CD14-positive monocyte (primary cell): ENCODE data around the gene STXBP5. TPM values are rescaled to one million over a fixed set of nuclear protein-coding genes. Genes with fewer than 3 reads are reported as not detected.
"Not testable (repeated sequence)": the region's sequence is repeated elsewhere in the genome, so short reads cannot be mapped to it uniquely, and the experiment has no call there.

Source experiments
- DNase-seq, 3 donors: peaks; one replicate each; pipeline ENCODE4 v3.0.0-alpha.2; 2011 to 2022
- H2AFZ ChIP-seq: 2 replicates; pipeline ENCODE4 v1.6.0; 2012; ENCODE audit warnings: mild to moderate bottlenecking, low read depth, low read length, inconsistent platforms; ENCODE audit not compliant: insufficient read depth, poor library complexity, severe bottlenecking
- H3K27ac ChIP-seq, 2 donors: 1 replicate in 1 of 2; 2 replicates in 1 of 2; pipeline ENCODE4 v1.5.1; 2012 to 2013; ENCODE audit warnings: low read length in 2 of 2, control low read depth in 1 of 2, inconsistent platforms in 1 of 2, low read depth in 1 of 2, mild to moderate bottlenecking in 1 of 2
- H3K27me3 ChIP-seq, 2 donors: one replicate each; pipeline versions ENCODE4 v1.6.0 to v1.6.1; 2011 to 2013; ENCODE audit warnings: low read length in 2 of 2; ENCODE audit not compliant: control insufficient read depth in 2 of 2, insufficient read depth in 2 of 2
- H3K36me3 ChIP-seq, 2 donors: replicated peaks in 1 of 2; 1 replicate in 1 of 2; 2 replicates in 1 of 2; pipeline versions ENCODE4 v1.5.1 to v1.6.1; 2012 to 2013; ENCODE audit warnings: low read length in 2 of 2, control low read depth in 1 of 2, inconsistent platforms in 1 of 2, mild to moderate bottlenecking in 1 of 2; ENCODE audit not compliant: insufficient read depth in 2 of 2, control insufficient read depth in 1 of 2
- H3K4me1 ChIP-seq, 2 donors: 1 replicate in 1 of 2; 2 replicates in 1 of 2; pipeline versions ENCODE4 v1.5.1 to v1.6.1; 2012 to 2013; ENCODE audit warnings: low read length in 2 of 2, control low read depth in 1 of 2, inconsistent platforms in 1 of 2, mild to moderate bottlenecking in 1 of 2, moderate library complexity in 1 of 2; ENCODE audit not compliant: insufficient read depth in 2 of 2, control insufficient read depth in 1 of 2
- H3K4me2 ChIP-seq: replicated peaks from 2 replicates; pipeline ENCODE3; 2012; ENCODE audit warnings: low read length, moderate library complexity, mild to moderate bottlenecking; ENCODE audit not compliant: poor library complexity, severe bottlenecking; ENCODE audit errors: extremely low read depth
- H3K4me3 ChIP-seq, 3 experiments: fragments of 200-600 bp in 1 of 3; sonication (generic) in 1 of 3; replicated peaks in 1 of 3; 1 replicate in 2 of 3; 2 replicates in 1 of 3; pipeline ENCODE4 v1.5.1; 2011 to 2013; ENCODE audit warnings: low read length in 3 of 3, mild to moderate bottlenecking in 3 of 3, control low read depth in 2 of 3, low read depth in 2 of 3, inconsistent platforms in 1 of 3, moderate library complexity in 1 of 3
- H3K79me2 ChIP-seq: 2 replicates; pipeline ENCODE4 v1.6.0; 2012; ENCODE audit warnings: mild to moderate bottlenecking, control low read depth, inconsistent platforms, low read length, moderate library complexity; ENCODE audit not compliant: insufficient read depth
- H3K9ac ChIP-seq: 2 replicates; pipeline ENCODE4 v1.6.0; 2017; ENCODE audit warnings: low read length, mild to moderate bottlenecking; ENCODE audit not compliant: insufficient read depth, poor library complexity, severe bottlenecking
- H3K9me3 ChIP-seq, 2 donors: replicated peaks in 1 of 2; 1 replicate in 1 of 2; 2 replicates in 1 of 2; pipeline versions ENCODE4 v1.5.1 to v1.6.1; 2012 to 2013; ENCODE audit warnings: low read length in 2 of 2, control low read depth in 1 of 2; ENCODE audit not compliant: control insufficient read depth in 1 of 2, insufficient read depth in 1 of 2
- H4K20me1 ChIP-seq: 2 replicates; pipeline ENCODE4 v1.6.0; 2012; ENCODE audit warnings: mild to moderate bottlenecking, low read length, control low read depth, moderate library complexity; ENCODE audit not compliant: insufficient read depth
- H3K27ac Mint-ChIP-seq, 7 donors: one replicate each; pipeline ENCODE4 v1.8.0; 2020; ENCODE audit warnings: mild to moderate bottlenecking in 7 of 7, mixed read lengths in 7 of 7, moderate library complexity in 6 of 7, inconsistent platforms in 2 of 7
- H3K27me3 Mint-ChIP-seq, 3 donors: one replicate each; pipeline ENCODE4 v1.8.0; 2021 to 2022; ENCODE audit warnings: low read depth in 3 of 3, mild to moderate bottlenecking in 3 of 3, mixed read lengths in 3 of 3, moderate library complexity in 3 of 3, inconsistent platforms in 1 of 3
- H3K36me3 Mint-ChIP-seq, 2 donors: one replicate each; pipeline ENCODE4 v1.8.0; 2020; ENCODE audit warnings: mixed read lengths in 2 of 2, inconsistent platforms in 1 of 2, mild to moderate bottlenecking in 1 of 2
- H3K4me1 Mint-ChIP-seq: one replicate; pipeline ENCODE4 v1.8.0; 2020; ENCODE audit warnings: mild to moderate bottlenecking, mixed read lengths
- H3K4me3 Mint-ChIP-seq, 2 donors: one replicate each; pipeline ENCODE4 v1.8.0; 2020; ENCODE audit warnings: mild to moderate bottlenecking in 2 of 2, mixed read lengths in 2 of 2, moderate library complexity in 1 of 2
- H3K9me3 Mint-ChIP-seq, 7 donors: one replicate each; pipeline ENCODE4 v1.8.0; 2020 to 2022; ENCODE audit warnings: mixed read lengths in 7 of 7, mild to moderate bottlenecking in 6 of 7, moderate library complexity in 6 of 7, inconsistent platforms in 2 of 7
- whole genome bisulfite sequencing: methylation state at CpG from one replicate; pipeline ENCODE4 v1.1.5; 2013; ENCODE audit warnings: missing lambda C conversion rate; ENCODE audit not compliant: insufficient coverage; 5-methylcytosine and 5-hydroxymethylcytosine counted together
- intact Hi-C, 2 donors: fragments of 100-400 bp; cut with micrococcal nuclease; formaldehyde crosslinking; loops; one replicate each; pipeline versions ENCODE4 v1.15.0 to v1.15.1; 2023
- polyA plus RNA-seq, 3 donors: library from polyadenylated mRNA; depleted of rRNA in 1 of 3; unstranded in 2 of 3; stranded (reverse) in 1 of 3; fragments of 300-500 nt in 2 of 3; fragments of >200 nt in 1 of 3; fragmentation: Illumina TruSeq in 2 of 3; gene quantifications; 1 replicate in 2 of 3; 2 replicates in 1 of 3; pipeline ENCODE4 v1.2.3, GENCODE V29; 2012 to 2021
- TF ChIP-seq, protein P1 (sequence below): fragments of 200-600 bp; IDR thresholded peaks from one replicate; pipeline ENCODE4 v1.8.0; 2022; ENCODE audit warnings: antibody characterized with exemption, mild to moderate bottlenecking

STXBP5 gene
- polyA plus RNA-seq, 3 donors = 1.5 to 8.8 (median 2.0) TPM

DNA sequence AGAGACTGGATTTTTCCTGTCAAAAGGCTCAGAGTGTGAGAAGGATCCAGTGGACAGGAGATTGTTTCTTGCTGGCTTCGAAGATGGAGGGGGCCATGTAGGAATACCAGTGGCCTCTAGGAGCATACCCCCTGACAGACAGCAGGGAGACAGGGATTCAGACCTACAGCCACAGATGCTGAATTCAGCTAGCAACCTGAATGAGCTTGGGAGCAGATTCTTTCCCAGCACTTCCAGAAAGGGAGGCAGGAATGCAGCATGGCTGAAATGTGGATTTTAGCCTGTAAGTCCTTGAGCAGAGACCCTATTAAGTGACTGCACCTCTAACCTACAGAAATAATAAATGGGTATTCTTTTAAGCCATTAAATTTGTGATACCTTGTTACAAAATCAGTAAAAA lies 44.6 kb downstream of the STXBP5 start:
- Mint-ChIP-seq H3K9me3 (peaks cover 12 to 27% (median 22%) of the 10 kb centered on the region in 7 donors), H3K4me3 (no peak overlapping the region), H3K36me3 (peaks cover 52 to 67% of the 10 kb centered on the region in 2 donors), H3K27me3 (no peaks in the 10 kb centered on the region), H3K27ac (peak overlapping the region in 1 of 7 donors; percentile 32), H3K4me1 (no peaks in the 10 kb centered on the region)
- Histone ChIP-seq H3K36me3 (peaks cover 20 to 80% of the 10 kb centered on the region in 2 donors), H3K9ac (no peak overlapping the region), H3K9me3 (peaks cover 14 to 17% of the 10 kb centered on the region in 2 donors), H3K27me3 (no peaks in the 10 kb centered on the region), H3K4me2 (no peak overlapping the region), H3K4me3 (no peak overlapping the region), H3K79me2 (no peaks in the 10 kb centered on the region), H2AFZ (no peak overlapping the region), H3K27ac (no peak overlapping the region), H3K4me1 (no peaks in the 10 kb centered on the region), H4K20me1 (no peaks in the 10 kb centered on the region)
- TF ChIP-seq, protein P1, sequence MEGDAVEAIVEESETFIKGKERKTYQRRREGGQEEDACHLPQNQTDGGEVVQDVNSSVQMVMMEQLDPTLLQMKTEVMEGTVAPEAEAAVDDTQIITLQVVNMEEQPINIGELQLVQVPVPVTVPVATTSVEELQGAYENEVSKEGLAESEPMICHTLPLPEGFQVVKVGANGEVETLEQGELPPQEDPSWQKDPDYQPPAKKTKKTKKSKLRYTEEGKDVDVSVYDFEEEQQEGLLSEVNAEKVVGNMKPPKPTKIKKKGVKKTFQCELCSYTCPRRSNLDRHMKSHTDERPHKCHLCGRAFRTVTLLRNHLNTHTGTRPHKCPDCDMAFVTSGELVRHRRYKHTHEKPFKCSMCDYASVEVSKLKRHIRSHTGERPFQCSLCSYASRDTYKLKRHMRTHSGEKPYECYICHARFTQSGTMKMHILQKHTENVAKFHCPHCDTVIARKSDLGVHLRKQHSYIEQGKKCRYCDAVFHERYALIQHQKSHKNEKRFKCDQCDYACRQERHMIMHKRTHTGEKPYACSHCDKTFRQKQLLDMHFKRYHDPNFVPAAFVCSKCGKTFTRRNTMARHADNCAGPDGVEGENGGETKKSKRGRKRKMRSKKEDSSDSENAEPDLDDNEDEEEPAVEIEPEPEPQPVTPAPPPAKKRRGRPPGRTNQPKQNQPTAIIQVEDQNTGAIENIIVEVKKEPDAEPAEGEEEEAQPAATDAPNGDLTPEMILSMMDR = no peak
- intact Hi-C loops = no loop called here
- DNase-seq = no peak
- 100% methylated on average over 1 of the region's 1 CpG for WGBS

DNA sequence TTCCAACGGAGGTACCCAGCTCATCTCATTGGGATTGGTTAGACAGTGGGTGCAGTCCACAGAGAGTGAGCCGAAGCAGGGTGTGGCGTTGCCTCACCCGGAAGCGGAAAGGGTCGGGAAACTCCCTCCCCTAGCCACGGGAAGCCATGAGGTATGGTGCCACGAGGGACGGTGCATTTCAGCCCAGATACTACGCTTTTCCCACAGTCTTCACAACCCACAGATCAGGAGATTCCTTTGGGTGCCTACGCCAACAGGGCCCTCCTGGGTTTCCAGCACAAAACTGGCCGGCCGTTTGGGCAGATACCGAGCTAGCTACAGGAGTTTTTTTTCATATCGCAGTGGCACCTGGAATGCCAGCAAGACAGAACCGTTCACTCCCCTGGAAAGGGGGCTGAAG lies 46.9 kb downstream of the STXBP5 start:
- no peak for DNase-seq
- Histone ChIP-seq H3K27ac (no peak overlapping the region), H3K79me2 (no peaks in the 10 kb centered on the region), H3K4me3 (no peak overlapping the region), H2AFZ (no peak overlapping the region), H3K4me2 (no peak overlapping the region), H3K9ac (no peak overlapping the region), H4K20me1 (no peaks in the 10 kb centered on the region), H3K36me3 (peaks cover 20 to 59% of the 10 kb centered on the region in 2 donors), H3K27me3 (no peaks in the 10 kb centered on the region), H3K4me1 (no peaks in the 10 kb centered on the region), H3K9me3 (peaks cover 14 to 17% of the 10 kb centered on the region in 2 donors)
- H3K27me3 Mint-ChIP-seq = no peaks in the 10 kb centered on the region
- H3K27ac Mint-ChIP-seq = no peak overlapping the region
- H3K4me1 Mint-ChIP-seq = no peaks in the 10 kb centered on the region
- TF ChIP-seq, protein P1 = no peak
- peaks cover 12 to 27% (median 22%) of the 10 kb centered on the region in 7 donors for H3K9me3 Mint-ChIP-seq
- 99% methylated on average over 13 of the region's 16 CpGs for WGBS
- no peak overlapping the region for H3K4me3 Mint-ChIP-seq
- intact Hi-C loops = no loop called here
- H3K36me3 Mint-ChIP-seq = peaks cover 41 to 56% of the 10 kb centered on the region in 2 donors

DNA sequence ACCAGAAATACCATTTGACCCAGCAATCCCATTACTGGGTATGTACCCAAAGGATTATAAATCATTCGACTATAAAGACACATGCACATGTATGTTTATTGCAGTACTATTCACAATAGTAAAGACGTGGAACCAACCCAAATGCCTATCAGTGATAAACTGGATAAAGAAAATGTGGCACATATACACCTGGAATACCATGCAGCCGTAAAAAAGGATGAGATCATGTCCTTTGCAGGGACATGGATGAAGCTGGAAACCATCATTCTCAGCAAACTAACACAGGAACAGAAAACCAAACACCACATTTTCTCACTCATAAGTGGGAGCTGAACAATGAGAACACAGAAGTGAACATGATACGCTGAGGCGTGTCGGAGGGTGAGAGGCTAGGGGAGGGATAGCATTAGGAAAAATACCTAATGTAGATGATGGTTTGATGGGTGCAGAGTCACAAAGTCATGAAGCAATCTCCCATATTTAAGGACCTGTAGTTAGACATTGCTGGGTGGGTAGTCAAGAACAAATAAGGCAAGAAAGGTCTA lies 50.8 kb downstream of the STXBP5 start:
- H3K4me1 Mint-ChIP-seq, H3K79me2 ChIP-seq, intact Hi-C loops, H3K4me1 ChIP-seq, H4K20me1 ChIP-seq, H3K27ac ChIP-seq, H3K4me3 Mint-ChIP-seq, H3K27me3 ChIP-seq, H2AFZ ChIP-seq, H3K9ac ChIP-seq, H3K27me3 Mint-ChIP-seq, DNase-seq, H3K4me3 ChIP-seq, H3K4me2 ChIP-seq: not testable (repeated sequence)
- Histone ChIP-seq H3K36me3 (peaks cover 9 to 23% of the 10 kb centered on the region in 2 donors), H3K9me3 (peaks cover 14% of the 10 kb centered on the region in 2 donors)
- peak overlapping the region in 1 of 7 donors; percentile 43 for H3K27ac Mint-ChIP-seq
- H3K36me3 Mint-ChIP-seq = peaks cover 24 to 30% of the 10 kb centered on the region in 2 donors
- WGBS = 94% methylated on average over 3 of the region's 6 CpGs
- H3K9me3 Mint-ChIP-seq = peaks cover 12 to 27% (median 21%) of the 10 kb centered on the region in 7 donors
